ENCODE results near the gene MMP23B.
"Not testable (repeated sequence)": the region's sequence is repeated elsewhere in the genome, so short reads cannot be mapped to it uniquely, and the experiment has no call there.

The MMP23B gene

DNA sequence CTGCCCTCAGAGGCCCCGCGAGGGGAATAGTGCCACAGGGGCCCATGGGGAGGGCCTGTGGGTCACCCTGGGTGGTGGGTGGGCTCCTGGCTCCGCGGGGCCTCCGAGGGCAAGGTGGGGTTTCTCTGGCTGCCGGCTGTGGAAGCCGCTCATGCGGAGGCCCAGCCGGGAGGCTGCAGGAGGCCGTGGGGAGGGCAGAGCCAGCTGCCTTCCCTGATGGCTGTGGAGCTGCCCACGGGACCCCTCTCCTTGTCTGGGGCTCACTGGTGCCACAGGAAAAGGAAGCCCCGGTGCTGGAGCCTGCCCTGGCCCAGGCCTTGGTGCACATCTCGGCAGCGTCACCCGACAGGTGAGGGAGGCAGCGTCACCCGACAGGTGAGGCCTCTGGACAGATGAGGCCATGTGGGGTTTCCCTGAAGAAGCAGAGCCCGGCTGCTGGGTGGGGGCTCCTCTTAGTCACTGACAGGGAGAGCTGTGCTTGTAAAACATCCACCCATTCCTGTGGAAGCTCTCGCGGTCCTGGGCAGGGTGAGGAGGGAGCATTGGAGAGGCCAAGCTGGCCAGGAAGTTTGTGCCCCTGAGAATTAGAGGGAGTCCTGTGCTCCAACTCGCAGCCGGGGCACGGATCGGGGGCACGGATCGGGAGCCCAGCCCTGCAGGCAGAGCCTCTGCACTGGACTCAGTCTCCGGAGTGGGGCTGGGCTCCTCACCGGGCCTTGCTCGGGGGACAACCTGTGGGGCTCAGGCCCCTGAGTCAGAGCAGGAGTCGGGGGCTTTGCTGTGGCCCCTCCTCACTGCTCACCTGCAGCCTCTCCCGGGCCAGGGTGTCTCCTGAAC, 10.6 kb upstream of the MMP23B start:
- DNase-seq: no peak

DNA sequence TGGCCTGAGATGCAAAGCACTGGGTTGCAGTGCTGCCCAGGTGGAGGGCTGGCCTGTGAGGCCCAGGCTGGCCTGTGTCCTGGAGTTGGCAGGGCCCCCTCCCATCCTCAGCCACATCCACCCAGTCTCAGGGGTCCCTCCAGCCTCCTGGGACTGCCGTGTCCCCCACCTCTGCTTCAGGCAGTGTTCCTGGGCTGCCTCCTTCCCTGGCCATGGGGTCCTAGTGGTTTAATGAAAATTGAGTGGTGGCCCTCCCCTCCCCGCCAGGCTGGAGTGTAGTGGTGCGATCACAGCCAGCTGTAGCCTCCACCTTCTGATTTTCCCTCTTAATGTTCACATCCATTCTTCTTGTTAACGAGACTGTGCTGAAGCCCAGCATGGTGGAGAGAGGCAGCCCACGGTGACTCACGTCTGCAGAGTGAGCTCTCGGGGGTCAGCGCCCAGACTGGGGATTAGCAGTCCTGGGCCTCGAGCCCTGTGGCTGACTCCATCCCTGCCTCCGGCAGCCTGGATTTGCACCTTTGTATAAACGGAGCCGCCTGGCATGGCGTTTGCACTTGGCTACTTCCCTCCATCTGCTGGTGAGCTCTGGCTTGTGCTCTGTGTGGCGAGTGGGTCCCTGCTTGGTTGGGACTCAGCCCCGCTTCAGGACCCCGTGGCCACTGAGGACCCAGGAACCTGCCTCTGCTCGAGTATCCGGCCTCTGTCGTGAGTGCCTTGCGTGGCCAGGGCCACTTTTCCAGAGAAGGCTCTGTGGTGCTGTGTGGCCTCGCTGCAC, 9.8 kb upstream of the MMP23B start:
- no peak for DNase-seq

DNA sequence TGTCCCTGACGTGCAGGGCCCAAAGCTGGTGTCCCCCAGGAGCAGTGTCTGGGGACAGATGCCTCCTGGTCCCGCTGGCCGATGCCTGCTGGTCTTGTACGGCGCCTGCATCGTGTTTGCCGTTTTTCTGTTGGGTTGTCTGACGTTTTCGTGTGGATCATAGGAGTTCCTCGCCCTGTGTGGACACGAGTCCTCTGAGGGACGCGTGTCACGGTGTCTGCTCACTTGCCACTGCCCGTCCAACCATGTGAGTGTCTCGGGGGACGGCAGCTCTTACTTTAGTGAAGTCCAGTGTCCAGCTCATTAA, 9.2 kb upstream of the MMP23B start:
- DNase-seq: no peak

DNA sequence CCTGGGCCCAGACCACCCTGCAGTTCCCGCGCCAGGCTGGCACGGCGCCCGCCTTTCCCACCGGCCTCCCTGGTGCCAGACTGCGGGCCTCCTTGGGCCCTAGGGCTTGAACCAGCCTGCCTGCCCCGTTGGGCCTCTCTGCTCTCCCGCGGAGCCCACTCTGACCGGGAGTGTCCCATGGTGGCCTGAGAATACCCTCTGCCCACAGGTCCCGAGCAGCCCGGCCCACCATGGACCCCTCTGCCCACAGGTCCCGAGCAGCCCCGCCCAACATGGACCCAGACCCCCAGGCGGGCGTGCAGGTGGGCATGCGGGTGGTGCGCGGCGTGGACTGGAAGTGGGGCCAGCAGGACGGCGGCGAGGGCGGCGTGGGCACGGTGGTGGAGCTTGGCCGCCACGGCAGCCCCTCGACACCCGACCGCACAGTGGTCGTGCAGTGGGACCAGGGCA, 8.8 kb upstream of the MMP23B start:
- no peak for DNase-seq

DNA sequence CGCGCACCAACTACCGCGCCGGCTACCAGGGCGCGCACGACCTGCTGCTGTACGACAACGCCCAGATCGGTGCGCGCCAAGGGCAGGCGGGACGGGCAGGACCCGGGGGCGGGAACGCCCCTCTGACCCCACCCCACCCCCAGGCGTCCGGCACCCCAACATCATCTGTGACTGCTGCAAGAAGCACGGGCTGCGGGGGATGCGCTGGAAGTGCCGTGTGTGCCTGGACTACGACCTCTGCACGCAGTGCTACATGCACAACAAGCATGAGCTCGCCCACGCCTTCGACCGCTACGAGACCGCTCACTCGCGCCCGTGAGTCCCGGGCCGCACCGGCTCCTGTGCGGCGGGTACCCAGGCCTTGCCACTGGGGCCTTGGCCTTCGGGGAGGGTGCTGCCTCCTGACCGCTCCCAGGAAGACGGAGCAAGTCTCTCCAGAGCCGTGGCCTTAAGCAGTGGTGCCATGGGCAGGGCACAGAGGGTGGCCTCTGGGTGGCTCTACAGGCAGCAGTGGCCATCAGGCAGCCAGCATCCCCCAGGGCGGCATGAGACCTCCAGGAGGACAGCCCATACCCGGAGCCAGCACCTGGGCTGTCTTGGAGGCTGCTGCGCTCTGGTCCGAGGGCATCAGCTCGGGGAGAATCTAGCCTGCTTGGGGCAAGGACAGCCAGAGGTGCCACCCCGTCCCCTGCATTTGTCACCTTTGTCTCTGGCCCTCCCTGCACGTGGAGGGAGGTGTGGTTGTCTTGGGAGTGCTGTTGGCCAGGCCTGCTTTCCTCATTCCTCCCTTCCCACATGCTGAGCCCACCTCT, 8.1 kb upstream of the MMP23B start:
- no peak for DNase-seq

DNA sequence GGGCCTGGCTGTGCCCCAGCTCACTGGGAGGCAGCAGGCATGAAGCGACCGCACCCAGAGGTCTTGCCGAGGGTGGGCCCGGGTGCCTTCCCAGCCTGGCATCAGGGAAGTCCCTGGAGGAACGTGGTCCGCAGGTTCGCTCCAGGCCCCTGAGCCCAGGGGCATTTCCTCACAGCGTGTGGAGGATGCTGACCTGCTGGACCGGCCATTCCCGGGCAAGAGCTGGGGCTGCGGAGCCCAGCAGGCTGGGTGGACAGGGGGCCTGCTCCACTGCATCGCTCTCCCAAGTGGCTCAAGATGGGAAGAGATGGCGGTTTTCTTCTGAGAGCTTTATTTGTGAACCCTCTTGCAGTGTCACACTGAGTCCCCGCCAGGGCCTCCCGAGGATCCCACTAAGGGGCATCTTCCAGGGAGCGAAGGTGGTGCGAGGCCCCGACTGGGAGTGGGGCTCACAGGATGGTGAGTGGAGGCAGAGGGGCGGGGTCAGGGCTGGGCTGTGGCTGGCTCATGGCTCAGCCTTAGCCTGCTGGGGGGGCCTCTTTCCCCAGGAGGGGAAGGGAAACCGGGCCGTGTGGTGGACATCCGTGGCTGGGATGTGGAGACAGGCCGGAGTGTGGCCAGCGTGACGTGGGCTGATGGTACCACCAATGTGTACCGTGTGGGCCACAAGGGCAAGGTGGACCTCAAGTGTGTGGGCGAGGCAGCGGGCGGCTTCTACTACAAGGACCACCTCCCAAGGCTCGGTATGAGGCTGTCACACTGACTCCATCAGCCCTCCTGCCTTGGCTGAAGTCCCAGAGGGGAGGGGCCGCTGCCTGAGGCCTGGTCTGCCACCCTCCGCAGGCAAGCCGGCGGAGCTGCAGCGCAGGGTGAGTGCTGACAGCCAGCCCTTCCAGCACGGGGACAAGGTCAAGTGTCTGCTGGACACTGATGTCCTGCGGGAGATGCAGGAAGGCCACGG, 7.2 kb upstream of the MMP23B start:
- DNase-seq: no peak

DNA sequence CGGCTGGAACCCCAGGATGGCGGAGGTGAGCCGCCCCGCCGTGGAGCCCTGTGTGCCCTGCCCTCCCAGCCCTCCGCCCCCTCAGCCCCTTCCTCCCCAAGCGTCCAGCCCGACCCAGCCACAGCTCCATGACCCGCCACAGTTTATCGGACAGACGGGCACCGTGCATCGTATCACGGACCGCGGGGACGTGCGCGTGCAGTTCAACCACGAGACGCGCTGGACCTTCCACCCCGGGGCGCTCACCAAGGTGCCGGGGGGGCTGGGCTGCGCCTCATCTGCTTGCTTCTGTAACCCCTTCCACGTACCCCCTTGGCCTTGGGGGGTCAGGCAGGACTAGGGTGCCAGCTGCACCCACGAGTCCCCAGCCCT, 6.6 kb upstream of the MMP23B start:
- DNase-seq: no peak

DNA sequence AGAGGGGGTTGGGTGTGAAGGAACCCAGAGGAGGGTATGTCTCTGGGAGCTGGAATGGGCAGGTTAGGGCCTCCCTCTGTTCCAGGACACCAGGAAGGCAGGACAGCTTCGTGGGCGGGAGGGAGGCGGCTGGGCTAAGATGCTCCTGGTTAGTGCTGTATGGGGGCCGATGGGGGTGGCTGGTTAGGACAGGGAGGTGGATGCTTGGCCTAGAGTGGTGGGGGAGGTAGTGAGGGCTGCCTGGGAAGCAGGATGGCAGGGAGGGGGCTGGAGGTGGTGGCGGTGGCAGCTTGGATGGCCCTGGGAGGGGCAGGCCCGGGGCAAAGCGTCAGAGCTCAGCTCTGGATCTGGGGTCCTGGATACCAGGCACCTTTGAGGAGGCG, 6.2 kb upstream of the MMP23B start:
- DNase-seq: no peak

DNA sequence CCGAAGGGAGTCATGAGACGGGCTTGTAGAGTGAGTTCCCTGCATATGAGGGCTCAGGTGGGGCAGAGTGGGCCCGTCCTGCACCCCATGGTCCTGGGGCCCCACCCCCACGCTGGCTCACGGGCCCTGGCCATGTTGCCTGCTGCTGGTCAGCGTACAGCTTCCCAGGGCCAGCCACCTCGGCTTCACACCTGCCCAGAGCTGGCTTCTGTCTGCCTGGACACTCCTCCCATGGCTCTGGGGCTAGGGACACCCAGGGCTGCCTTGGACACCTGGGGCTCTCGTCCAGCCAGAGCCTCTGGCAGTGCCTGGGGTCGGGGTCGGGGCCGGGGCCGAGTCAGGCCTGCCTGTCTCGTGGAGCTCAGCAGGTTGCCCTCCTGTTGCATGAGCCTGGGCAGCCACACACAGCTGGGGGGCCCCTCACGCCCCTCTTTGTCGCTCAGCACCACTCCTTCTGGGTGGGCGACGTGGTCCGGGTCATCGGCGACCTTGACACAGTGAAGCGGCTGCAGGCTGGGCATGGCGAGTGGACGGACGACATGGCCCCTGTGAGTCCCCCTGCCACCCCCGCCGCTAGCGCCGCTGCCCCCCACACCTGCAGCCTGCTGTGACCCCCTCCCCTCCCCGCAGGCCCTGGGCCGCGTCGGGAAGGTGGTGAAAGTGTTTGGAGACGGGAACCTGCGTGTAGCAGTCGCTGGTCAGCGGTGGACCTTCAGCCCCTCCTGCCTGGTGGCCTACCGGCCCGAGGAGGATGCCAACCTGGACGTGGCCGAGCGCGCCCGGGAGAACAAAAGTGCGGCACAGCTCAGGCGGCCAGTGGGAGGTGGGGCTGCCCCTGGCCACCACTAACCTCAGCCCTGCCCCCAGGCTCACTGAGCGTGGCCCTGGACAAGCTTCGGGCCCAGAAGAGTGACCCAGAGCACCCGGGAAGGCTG, 5.5 kb upstream of the MMP23B start:
- DNase-seq: no peak

DNA sequence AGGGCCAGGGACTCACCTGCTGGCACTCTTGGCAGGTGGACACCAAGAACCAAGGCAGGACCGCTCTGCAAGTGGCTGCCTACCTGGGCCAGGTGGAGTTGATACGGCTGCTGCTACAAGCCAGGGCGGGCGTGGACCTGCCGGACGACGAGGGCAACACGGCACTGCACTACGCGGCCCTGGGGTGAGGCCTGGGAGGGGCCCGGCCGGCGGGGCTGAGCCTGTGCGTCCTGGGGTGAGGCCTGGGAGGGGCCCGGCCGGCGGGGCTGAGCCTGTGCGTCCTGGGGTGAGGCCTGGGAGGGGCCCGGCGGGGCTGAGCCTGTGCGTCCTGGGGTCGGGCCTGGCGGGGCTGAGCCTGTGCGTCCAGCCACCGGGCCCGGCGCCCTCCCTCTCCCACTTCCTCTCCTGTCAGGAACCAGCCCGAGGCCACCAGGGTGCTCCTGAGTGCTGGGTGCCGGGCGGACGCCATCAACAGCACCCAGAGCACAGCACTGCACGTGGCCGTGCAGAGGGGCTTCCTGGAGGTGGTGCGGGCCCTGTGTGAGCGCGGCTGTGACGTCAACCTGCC, 4.6 kb upstream of the MMP23B start:
- no peak for DNase-seq

DNA sequence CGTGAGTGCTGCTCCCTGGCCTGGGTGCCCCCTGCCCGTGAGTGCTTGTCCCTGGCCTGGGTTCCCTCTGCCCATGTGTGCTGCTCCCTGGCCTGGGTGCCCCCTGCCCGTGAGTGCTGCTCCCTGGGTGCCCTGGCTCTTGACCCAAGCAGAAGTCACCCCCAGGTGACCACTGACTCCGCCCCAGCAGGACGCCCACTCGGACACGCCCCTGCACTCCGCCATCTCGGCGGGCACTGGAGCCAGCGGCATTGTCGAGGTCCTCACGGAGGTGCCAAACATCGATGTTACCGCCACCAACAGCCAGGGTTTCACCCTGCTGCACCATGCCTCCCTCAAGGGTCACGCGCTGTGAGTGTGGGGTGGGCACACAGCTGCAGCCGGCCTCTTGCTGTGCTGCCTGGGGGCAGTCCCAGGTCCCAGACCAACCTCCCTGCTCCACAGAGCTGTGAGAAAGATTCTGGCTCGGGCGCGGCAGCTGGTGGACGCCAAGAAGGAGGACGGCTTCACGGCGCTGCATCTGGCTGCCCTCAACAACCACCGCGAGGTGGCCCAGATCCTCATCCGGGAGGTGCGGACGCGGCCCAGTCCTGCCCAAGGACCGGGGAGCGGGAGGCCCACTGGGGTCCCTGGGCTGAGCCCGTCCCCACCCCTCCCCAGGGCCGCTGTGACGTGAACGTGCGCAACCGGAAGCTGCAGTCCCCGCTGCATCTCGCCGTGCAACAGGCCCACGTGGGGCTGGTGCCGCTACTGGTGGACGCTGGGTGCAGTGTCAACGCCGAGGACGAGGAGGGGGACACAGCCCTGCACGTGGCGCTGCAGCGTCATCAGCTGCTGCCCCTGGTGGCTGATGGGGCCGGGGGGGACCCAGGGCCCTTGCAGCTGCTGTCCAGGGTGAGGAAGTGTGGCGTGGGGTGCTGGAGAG, 3.9 kb upstream of the MMP23B start:
- DNase-seq: no peak

DNA sequence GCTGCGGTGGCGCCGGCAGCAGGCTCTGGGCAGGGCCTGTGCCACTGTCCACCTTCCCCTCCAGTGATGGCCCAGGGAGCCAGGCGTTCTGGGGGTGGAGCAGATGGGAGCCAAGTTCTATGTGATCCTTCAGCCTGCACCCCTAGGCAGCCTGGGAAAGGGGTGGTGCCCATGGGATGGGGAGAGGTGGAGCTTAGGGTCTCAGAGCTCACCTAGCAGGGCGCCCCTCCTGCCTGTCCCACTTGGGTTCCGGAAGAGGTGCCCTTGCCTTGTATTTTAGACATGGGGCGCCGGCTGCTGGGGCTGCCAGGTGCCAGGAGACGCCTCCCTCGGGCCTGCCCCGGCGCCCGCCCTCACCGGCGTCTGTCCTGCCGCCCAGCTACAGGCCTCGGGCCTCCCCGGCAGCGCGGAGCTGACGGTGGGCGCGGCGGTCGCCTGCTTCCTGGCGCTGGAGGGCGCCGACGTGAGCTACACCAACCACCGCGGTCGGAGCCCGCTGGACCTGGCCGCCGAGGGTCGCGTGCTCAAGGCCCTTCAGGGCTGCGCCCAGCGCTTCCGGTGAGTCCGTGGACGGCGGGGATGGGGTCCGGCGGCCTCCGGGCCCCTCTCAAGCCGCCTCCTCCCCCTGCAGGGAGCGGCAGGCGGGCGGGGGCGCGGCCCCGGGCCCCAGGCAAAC, 3.1 kb upstream of the MMP23B start:
- peak; percentile 37 for DNase-seq

DNA sequence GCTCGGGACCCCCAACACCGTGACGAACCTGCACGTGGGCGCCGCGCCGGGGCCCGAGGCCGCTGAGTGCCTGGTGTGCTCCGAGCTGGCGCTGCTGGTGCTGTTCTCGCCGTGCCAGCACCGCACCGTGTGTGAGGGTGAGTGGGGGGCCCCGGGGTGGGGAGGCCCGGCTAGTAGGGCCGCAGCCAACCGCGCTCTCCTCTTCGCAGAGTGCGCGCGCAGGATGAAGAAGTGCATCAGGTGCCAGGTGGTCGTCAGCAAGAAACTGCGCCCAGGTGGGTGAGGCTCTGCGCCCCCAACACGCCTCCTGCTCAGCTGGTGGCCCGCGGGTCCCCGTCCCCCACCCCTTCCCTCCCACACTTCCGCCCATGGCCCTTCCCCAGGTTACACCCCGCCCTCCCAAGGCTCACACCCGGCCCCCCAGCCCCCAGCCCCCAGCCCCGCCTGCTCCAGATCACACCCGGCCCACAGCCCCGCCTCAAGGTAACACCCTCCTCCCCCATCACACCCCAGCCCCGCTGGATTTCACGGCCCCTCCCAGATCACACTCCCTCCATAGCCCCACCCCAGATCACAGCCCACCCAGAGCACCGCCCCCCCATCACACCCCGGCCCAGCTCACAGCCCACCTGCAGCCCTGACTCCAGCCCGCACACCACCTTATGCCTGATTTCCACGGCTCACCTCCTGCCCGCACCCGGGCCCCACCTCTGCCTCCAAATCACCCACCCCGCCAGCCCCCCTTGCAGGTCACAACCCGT, 2.4 kb upstream of the MMP23B start:
- DNase-seq: peak; percentile 91

DNA sequence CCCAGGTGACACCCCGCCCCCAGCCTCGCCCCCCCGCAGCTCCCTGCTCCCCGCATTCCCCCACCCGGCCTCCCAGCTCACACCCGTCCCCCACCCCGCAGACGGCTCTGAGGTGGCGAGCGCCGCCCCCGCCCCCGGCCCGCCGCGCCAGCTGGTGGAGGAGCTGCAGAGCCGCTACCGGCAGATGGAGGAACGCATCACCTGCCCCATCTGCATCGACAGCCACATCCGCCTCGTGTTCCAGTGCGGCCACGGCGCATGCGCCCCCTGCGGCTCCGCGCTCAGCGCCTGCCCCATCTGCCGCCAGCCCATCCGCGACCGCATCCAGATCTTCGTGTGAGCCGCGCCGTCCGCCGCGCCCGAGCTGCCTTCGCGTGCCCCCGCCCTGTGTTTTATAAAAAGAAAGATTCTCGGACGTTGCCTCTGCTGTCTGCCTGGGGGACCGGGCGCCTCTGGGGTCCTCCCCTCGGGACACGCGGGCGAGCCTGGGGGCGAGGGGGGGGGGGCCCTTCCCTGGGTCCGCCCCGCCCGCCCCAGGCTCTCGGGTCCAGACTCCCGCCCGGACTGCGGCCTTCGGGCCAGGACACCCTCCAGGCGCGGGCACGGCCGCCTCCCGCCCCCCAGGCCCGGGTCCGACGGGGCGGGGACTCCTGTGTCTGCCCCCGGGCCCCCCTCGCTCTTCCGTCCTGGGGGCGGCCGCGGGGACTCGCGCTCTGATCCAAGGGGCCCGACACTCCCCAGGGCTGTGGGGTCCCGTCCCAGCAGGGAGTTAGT, 1.6 kb upstream of the MMP23B start:
- DNase-seq: peak; percentile 96

DNA sequence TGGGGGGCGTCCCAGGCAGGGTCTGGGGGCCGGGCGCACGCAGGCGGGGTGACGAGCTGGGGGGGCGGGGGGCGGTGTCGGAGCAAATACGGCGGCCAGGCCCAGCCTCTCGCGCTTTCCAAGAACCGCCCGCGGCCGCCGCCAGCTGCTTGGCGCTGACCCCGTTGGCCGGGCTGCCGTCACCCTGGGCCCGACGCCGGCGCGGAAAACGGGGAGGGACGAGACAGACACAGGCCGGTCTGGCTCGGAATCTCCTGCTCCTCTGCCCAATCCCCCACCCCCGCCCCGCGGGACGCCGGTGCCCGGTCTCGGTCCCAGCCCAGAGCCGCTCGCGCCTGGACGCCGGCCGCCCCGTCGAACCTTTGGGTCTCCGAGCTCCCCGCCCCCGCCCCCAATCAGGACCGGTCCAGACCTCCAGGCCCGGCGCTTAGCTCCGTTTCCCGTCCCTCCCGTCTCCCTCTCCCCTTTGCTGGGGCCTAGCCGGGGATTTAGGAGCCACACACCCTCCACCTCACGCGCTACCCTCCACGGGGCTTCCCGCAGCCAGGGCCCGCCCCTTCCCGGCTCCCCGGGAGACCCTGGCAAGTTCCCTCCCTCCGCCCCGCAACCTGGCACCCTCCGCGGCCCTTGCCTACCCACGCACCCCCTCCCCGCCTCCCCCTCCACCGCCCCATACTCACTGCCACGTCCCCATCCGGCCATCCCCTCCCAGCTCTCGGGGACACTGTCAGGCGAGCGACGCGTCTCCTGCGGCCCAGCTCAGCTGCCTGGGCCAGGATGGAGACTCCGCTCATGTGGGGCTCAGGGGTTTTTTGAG, 800 bp upstream of the MMP23B start:
- no peak for DNase-seq

DNA sequence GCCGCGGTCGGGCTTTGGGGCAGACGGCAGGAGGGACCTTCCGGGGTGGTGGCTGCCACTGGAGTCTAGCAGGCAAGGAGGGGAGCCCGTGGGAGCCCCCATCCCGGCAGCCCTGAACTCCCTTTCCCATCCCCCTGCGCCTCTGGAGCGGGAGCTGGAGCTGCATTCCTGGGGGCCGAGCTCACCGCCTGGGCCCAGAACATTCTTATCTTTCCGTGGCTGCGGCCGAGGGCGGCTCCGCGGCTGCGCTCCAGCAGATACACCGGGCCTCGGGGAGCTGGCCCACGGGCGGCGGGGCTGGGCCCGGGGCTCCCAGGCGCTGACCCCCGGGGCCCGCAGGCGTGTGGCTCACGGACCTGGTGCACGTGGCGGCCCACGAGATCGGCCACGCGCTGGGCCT, 1.4 kb downstream of the MMP23B start:
- DNase-seq: not testable (repeated sequence)

DNA sequence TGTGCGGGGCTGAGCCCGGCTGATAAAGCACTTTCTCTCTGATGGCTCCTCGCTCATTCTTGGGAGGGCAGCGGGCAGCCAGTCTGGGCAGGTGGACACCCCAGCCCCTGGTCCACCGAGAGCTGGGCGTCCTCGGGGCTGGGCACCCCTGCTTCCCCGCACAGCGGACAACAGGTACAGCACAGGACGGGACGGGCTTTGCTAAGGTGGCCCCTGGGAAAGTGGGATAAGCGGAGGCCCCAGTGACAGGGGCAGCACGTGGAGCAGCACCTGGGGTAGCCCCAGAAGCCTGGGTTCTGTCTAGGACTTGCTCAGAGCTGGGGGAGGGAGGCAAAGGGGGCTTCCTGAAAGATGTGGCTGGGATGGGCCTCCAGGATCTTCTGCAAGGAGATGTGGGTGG, 2.6 kb downstream of the MMP23B start:
- DNase-seq: not testable (repeated sequence)

Data from CD4-positive, alpha-beta T cell treated with Interleukin-4 for 4 hours (primary cell).